Activated CD4-positive, alpha-beta T cell treated with anti-CD3 and anti-CD28 coated beads for 24 hours (primary cell): ENCODE measurements around the gene MARCHF2.

Experiments
- DNase-seq, 2 donors: peaks; one replicate each; pipeline ENCODE4 v3.0.0-alpha.2; 2020; ENCODE audit warnings: low read depth in 2 of 2

MARCHF2 gene

DNA sequence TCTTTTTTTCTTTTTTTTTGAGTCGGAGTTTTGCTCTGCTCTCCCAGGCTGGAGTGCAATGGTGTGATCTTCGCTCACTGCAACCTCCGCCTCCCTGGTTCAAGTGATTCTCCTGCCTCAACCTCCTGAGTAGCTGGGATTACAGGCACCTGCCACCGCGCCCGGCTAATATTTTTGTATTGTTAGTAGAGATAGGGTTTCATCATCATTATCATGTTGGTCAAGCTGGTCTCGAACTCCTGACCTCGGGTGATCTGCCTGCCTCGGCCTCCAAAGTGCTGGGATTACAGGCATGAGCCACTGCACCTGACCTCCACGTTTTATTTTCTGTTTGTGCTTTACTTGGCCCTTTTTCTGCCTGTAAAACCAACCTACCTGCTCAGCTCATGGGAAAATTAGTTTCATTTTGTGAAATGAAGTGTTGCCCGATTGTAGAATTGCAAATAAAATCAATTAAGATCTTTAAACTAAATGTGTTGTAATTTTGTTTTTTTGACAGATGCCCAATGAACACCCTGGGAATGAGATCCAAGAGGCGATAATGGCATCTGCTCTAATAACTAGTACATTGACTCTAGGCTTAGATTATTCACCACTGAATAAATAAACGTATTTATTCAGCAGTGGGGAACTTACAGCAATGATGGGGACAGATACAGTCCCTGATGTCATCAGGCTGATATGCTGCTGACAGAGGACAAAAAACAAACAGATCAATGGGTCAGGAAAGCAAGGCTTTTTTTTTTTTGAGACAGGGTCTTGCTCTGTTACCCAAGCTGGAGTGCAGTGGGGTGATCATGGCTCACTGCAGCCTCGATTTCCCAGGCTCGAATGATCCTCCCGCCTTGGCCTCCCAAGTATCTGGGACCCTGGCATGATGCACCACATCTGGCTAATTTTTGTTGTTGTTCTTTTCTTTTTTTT is 25.2 kb upstream of the MARCHF2 start:
- DNase-seq, result no peak

DNA sequence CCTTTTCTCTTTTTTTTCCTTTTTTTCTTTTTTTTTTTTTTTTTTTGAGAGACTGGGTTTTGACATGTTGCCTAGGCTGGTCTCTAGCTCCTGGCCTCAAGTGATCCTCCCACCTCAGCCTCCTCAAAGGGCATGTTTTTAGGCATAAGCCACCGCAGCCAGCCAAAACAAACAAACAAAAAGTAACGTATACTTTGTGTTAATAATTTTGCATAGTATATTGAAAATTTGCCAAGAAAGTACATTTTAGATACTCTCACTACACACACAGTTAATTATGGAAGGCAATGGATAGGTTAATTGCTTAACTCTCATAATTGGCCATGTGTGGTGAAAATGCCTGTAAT is 24.5 kb upstream of the MARCHF2 start:
- DNase-seq, result no peak

DNA sequence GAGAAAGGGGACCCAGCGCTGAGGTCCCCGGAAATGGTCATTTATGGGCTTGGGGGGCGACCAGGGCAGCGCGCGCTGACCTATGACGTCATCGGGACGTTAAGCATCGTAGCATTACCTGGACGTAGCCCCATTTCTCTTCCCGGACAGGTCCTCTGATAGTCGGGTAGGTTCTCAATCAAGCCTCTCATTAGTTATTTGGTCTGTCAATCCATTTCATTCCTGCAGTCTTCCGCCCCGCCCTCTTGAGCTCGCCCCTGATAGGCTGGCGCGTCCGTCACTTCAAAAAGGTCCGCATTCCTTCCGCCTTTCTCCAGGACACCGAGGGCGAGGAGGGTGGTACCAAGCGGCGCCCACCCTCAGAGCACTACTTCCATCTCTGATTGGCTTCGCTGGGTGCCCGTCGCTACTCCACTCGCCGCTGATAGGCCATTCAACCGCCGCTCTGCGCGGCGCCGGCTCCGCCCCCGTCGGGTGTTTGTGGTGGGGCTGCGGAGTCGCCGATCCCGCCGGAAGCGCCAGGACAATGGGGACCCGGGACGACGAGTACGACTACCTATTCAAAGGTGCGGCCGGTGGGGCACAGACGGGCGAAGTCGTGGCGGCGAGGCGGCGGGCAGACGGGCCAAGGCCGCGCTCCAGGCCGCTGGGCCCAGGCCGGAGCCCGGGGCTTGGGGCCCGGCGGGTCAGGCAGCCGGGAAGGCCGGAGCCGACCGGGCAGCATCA is 23.1 kb upstream of the MARCHF2 start, which contains the start of gene RAB11B:
TSS of gene RAB11B (plus strand) at position 470 of the 726 bp plus-strand sequence. CDS start at position 527, 57 bp downstream.
- DNase-seq, result peak; percentile 96 to 97

DNA sequence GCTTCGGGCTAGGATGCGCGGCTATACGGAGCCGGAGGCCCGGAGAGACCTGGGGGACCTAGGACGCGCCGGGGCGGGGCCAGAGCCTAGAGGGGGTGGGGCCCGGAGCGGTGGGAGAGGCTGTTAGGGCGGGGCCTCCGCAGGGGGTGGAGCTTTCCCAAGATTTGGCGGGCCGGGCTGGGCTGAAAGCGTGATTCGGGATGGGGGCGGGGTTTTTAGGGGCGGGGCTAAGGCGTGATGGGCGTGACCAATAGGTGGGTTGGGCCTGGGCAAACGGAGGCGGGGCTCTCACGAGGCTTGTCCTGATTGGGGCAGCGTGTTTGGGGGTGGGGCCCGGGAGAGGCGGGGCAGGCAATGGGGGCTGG is 22.5 kb upstream of the MARCHF2 start:
- DNase-seq, result peak; percentile 87 to 95

DNA sequence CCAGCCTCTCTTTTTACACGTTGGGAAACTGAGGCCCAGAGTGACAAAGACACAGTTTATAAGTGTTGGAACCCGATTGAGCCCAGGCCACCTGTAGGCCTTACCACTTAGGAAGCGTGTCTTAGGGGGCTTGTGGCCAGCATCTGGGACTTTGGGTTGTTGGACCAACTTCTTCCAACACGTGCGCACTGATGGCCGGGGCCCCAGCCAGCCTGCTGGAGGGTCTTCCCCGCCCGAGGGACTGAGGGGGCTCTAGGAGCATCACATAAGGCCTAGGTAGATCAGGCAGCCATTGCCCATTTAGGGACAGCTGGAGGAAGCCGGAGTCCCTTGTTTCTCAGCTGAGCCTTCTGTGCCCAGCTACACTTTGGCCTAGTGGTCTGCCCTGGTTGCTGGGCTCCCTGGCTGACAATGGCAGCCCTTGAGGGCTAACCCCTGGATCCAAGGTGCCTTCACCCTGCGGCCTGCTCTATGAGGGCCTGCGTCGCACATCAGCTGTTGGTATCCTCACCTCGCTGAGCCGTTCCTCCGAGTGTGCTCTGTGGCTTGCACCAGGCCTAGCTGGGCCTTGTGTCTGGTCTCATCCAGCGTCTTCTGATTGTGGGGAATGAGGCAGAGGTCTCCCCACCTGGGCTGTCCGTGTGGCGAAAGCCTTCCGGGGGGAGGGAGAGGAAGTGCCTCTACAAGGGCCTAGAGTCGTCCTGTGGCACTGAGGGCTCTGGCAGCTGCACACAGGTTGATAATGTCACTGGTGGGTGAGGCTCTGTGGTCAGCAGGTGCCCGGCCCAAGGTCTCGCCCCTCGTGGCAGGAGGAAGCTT is 21.7 kb upstream of the MARCHF2 start:
- no peak for DNase-seq

DNA sequence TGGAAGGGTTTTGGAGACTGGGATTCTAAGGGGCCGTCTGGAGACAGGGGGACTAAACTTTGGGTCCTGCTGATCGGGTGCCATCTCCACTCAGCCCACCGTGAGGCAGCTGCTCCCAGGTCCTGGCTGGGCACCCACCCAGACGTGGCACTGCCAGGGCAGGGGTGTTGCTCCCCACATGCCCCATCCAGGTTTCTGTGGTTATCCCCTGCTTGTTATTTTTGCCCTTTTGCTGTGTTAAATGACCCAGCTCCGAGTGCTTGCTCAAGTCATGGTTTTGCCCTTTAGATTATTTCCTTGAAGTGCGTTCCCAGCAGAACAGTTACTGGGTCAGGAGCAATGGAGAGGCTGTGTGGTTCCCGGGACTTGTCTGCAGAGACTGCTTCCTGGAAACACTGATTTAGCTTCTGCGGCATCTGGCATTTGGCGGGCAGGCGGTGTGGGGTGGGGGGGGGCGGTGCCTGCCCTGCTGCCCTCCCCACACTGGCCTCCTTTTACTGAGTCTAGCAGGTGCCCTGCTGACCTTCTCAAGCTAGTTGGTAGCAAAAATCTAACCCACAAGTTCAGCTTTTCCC is 21.0 kb upstream of the MARCHF2 start:
- DNase-seq, result no peak

DNA sequence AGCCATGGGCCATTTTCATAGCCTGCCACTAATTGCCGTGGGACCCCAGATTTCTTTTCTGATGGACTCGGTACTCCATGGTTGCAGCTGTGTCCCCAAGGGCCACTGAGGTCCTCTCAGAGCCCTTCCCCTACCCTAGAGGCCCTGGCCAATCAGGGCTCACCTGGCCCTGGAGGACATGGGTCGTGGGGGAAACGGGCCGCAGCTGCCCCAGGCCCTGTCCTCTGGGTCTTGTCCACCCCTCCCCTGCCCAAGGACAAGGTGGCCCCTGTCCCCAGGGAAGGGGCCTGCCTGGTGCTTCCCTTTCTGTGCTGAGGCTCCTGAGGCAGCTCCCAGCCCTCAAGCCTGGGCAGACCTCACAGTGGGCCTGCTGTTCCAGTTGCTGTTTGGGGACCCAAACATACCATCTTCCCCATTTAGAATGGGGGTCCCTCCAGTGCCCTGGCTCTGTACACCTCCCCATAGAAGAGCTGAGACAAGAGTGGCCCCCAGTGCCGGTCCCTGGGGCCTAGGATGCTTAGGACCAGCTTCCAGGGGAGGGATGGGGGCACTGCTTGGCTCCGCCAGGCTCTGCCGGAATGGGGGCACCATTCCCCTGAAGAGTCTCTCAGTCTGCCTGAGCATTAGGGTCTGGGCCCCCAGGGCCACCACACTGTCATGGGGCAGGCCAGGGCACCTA is 19.8 kb upstream of the MARCHF2 start:
- DNase-seq, result no peak

DNA sequence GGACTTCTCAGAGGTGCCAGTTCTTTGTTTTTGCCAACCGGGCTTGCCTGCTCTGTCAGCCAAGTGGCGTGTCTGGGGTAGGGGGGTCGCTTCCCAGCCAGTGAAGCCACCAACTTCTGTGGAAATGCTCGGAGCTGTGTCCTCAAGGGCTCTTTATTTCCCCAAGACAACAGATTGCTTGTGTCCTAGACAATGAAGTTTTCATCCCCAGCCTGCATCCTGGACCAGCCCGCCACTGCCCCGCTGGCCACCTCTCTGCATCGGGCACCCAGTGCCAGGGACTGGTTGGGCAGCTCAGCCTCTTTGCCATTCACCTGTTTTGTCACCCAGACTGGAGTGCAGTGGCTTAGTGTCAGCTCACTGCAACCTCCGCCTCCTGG is 19.2 kb upstream of the MARCHF2 start:
- DNase-seq, result no peak

DNA sequence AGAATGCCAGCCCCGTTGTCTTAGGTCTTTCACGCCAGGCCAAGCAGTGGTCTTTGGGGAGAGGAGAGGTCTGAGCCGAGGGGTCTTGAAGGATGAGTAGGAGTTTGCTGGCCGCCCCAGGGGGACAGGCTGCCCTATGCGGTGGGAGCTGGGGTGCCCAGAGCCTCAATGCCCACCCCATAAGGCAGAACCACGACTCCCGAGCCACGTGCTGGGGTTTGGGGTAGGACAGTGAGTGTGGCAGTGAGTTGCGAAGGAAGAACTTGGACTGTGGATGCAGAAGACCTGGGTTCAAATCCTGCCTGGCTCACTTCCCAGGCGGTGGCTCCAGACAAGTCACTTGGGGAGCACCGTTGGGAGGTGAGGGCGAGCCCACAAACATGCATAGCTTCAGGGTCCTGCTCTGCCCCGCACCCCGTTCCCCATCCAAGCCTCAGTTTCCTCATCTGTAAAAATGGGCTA is 17.5 kb upstream of the MARCHF2 start:
- DNase-seq, result no peak

DNA sequence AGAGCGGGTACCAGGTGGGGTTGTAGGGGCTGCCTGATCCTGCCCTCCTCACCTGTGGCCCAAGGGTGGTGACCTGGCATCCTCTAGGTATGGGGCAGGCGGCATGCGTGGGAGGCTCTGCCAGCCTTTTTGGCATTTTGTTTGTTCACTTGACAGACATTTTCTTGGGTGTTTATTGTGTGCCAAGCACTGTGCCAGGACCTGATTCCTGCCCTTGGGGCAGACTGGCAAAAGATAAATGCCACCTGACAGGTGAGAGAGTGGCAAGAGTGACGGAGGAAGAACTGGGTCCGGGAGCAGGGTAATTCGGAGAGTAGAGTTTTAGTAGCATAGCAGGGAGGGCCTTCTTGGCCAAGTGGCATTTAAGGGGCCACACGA is 16.9 kb upstream of the MARCHF2 start:
- no peak for DNase-seq

DNA sequence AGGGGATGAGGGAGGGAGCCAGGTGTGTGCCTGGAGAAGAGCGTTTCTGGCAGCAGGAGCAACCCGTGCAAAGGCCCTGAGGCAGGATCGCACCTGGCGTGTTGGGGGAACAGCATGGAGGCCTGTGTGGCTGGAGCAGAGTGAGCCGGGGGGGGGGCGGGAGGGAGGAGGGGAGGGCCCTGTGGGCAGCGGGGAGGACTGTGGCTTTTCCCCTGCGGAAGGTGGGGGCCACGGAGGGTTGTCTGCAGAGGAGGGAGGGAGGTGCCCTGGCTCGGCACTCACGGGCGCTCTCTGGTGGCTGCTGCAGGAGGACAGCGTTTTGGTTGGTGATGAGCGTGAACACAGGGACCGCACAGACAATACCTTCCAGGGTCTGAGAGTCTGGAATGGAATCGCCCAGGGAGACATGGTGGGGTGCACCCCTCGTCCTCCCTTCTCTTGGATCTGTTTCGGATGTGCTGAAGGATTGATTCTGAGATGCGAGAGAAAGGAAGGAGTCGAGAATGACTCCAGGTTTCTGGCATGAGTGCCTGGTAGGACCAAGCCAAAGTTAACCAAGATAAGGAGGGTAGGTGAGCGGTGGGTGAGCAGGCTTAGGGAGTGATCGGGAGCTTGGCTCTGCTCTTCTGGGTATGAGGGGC is 16.4 kb upstream of the MARCHF2 start:
- DNase-seq, result peak; percentile 50 to 66

DNA sequence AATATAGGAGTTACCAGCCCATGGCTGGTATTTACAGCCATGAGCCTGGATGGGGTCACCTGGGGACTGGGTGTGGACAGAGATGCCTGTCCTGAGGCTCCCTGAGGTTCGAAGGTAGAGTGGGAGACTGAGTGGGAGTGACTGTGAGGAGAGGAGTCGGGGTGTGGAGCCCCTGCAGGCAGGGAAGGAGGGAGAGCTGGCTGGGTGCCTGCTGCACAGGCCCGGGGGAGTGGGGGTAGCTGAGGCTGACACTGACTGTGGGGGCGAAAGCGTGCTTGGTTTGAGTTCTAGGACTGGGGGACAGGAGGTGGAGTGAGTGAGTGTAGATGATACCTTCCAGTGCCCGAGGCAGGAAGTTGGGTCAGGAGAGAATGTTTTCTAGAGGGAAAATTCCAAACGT is 15.8 kb upstream of the MARCHF2 start:
- DNase-seq, result no peak

DNA sequence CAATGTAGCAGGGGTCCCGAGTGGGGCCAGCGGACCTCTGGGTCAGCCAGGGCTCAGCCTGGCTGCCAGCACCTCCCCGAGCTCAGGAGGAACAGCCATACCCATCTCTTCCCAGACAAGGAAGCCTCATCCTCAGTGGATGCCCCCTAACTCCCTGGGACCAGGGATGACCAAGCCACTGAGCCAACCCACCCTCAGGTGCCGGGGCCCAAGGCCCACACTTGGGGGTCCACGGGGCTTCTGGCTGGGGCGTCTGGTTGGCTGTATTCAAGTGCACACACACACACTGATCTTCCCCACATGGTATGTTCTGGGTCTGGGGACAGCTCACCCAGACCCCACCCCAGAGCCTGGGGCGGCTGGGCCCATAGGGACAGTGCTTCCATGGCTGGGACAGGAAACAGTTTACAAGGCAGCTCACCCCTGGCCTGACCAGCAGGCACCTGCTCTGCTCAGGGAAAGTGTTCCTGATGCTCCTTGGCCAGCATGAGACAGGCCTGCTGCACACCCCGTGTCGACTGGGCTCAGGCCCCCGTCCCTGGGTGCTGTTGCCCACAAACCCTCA is 15.3 kb upstream of the MARCHF2 start:
- DNase-seq, result no peak

DNA sequence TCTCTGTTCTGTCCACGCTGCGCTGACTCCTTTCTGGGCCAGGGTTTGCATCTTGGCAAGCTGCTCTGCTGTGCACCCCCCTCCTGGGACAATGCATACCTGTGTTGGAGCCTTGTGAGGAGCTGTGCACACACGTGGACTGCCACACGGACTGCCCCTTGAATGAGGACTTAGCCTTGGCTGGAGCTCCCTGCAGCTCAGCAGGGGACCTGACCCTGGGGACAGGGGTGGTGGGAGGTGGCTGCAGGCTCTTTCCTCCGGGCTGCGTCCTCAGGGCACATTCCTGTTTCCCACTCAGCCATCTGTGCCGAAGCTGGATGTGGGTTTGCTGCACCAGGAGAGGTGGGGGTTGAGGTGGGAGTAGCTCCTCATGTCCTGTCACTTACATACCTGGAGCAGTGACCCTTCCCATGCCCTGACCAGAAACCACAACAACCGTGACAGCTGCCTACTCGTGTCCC is 14.8 kb upstream of the MARCHF2 start:
- DNase-seq, result no peak

DNA sequence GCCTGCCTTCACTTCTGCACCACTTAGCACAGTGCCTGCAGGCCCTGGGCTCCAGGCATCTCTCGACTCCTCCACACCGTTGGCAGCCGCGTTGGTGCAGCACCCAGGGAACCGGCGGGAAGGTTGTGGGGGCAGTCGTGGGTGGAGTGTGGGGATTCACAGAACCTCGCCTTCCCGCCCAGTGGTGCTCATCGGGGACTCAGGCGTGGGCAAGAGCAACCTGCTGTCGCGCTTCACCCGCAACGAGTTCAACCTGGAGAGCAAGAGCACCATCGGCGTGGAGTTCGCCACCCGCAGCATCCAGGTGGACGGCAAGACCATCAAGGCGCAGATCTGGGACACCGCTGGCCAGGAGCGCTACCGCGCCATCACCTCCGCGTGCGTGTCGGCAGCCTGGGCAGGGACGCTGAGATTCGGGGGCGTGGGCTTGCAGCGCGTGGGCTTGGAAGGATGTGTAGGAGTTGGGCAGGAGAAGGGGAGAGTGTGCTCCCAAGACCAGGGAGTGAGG is 13.4 kb upstream of the MARCHF2 start:
- no peak for DNase-seq

DNA sequence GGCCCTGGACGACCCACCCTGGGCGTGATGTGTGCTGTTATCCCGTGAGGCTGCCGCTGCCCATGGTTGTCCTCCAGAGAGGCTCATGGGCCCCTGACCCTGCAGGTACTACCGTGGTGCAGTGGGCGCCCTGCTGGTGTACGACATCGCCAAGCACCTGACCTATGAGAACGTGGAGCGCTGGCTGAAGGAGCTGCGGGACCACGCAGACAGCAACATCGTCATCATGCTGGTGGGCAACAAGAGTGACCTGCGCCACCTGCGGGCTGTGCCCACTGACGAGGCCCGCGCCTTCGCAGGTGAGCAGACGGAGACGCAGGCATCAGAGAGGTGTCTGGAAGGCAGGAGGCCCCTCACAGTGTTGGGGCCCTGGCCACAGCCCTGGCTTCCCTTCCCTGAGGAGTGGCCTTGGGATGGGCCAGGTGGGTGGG is 11.1 kb upstream of the MARCHF2 start:
- DNase-seq, result no peak

DNA sequence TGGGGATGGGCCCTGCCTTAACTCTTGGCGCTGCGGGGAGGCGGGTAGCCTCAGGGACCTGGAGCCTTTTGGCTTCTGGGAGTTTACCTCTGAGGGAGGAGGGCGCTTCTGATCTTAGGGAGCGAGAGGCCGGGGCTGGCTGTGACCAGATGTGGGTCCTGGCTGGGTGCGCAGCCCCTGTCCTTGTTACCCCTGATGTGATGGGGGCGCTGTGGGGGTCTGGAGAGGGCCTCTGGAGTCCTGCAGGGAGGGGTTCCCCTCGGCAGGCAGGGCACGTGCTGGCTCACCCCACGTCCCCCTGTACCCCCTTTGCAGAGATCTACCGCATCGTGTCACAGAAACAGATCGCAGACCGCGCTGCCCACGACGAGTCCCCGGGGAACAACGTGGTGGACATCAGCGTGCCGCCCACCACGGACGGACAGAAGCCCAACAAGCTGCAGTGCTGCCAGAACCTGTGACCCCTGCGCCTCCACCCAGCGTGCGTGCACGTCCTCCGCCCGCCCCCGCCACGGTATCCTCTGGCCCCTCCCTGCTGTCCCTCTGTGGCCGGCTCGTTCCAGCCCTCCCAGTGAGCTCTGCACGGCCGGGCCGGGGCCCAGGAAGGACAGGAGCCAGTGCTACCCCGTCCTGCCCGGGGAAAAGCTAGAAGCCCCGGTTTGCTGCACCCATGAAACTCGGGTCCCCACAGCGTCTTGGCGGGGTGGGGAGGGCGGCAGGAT is 9.8 kb upstream of the MARCHF2 start:
- no peak for DNase-seq

DNA sequence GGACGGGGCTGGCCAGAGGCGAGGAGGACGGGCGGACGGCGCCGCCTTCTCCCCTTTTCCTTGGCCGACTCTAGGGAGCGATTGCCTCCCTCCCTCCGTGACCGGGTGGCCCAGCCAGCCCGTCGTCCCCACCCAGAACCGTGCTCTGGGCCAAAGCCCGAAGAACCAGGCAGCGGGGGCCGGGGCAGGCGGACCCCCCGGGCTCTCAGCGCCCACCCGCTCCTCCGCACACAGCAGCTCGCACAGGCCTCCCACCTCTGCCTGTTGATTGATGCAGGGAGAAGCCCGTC is 9.3 kb upstream of the MARCHF2 start:
- no peak for DNase-seq

DNA sequence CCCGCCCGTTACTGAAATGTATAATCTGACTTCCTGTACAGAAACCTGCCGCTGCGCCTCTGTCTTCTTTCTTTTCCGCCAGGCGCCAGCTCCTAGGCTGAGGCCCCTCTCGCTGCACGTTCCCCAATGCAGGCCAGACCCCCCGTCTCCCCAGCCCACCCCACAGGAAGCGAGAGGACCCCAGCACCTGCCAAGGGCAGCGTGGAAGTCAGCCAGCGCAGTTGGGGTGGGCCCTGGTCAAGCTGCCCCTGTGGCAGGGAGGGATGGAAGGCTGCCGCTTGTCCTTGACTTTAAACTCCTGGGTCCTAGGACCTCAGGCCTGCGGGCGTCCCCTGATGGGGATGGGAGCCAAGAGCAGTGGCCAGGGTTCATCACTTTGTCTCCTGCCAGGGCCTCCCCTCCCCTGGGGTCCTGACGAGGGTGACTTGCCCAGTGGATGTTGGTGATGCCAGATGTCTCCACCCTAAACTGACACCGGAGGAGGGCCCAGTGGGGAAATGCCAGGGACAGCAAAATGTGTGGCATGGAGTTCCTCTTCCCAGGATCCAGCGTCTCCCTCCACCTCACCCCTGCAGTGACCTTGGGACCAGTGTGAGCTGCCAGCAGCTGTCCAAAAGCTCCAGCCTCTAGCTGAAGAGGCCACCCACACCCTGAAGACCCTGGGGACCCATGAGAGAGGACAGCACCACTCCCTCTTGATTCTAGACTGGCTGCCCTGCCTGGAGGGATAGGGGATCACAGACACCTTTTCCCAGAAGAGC is 8.5 kb upstream of the MARCHF2 start:
- DNase-seq, result no peak
